HCT116 (cell line): ENCODE data around the gene TTLL11. TPM values are rescaled to one million over a fixed set of nuclear protein-coding genes. Genes with fewer than 3 reads are reported as not detected.

Source experiments
- ATAC-seq: fragments of 200-7000 bp; cut with Tn5 transposase; 2 replicates; pipeline ENCODE4 v1.9.1; 2020; ENCODE audit warnings: mild to moderate bottlenecking, moderate library complexity
- BruUV-seq: library from RNA; stranded (reverse); fragments of 400-500 nt; replicated peaks from 2 replicates; lab custom pipeline; 2021; lab: Mats Ljungman, UMichigan
- CTCF ChIA-PET: fragments of 300-600 bp; sonication (Branson Sonifier 250); formaldehyde crosslinking; loops from one replicate; lab custom pipeline; 2021; ENCODE audit warnings: antibody characterized with exemption; lab: Charles Lee
- POLR2A ChIA-PET: fragments of 300-600, 350-600 bp; sonication (Branson Sonifier 250); formaldehyde crosslinking; loops from one replicate; lab custom pipeline; 2021; ENCODE audit warnings: antibody characterized with exemption; lab: Charles Lee
- RAD21 ChIA-PET, 2 experiments: fragments of 300-600 bp; sonication (Branson Sonifier 250); formaldehyde crosslinking; loops; one replicate each; lab custom pipeline; 2023; ENCODE audit warnings: low total read pairs in 2 of 2; ENCODE audit not compliant: uncharacterized antibody in 2 of 2, unreplicated experiment in 2 of 2, low non-redundant PET in 1 of 2; lab: Charles Lee
- DNase-seq: peaks from one replicate; pipeline ENCODE4 v3.0.0-alpha.2; 2010; ENCODE audit warnings: low read depth, low spot score
- H2AFZ ChIP-seq: fragments of 200-600 bp; shearing (Covaris generic), sonication (generic); 2 replicates; pipeline ENCODE4 v1.6.1; 2017; ENCODE audit warnings: low read depth, mixed run types, mixed read lengths, antibody characterized with exemption, low read length; ENCODE audit not compliant: poor library complexity, severe bottlenecking
- H3K27ac ChIP-seq: 2 replicates; pipeline ENCODE4 v1.5.1; 2012; ENCODE audit warnings: low read depth, low read length
- H3K27me3 ChIP-seq: fragments of 200-600 bp; sonication (generic); 2 replicates; pipeline ENCODE4 v1.6.1; 2016; ENCODE audit warnings: mixed run types, low read length, mixed read lengths; ENCODE audit not compliant: insufficient read depth
- H3K36me3 ChIP-seq, 2 experiments: fragments of 200-500 bp in 1 of 2; fragments of 200-600 bp in 1 of 2; sonication (Bioruptor generic) in 1 of 2; sonication (generic) in 1 of 2; 2 replicates each; pipeline versions ENCODE4 v1.5.1 to v1.6.1; 2014 to 2016; ENCODE audit warnings: low read length in 2 of 2, inconsistent platforms in 1 of 2, mixed read lengths in 1 of 2, mixed run types in 1 of 2; ENCODE audit not compliant: insufficient read depth in 2 of 2, control insufficient read depth in 1 of 2
- H3K4me1 ChIP-seq, 2 experiments: fragments of 200-600 bp in 1 of 2; sonication (generic) in 1 of 2; 2 replicates each; pipeline versions ENCODE4 v1.5.1 to v1.6.1; 2012 to 2017; ENCODE audit warnings: low read length in 2 of 2, inconsistent platforms in 1 of 2, mild to moderate bottlenecking in 1 of 2, mixed read lengths in 1 of 2, mixed run types in 1 of 2, moderate library complexity in 1 of 2; ENCODE audit not compliant: insufficient read depth in 2 of 2, control insufficient read depth in 1 of 2
- H3K4me2 ChIP-seq: fragments of 200-600 bp; sonication (generic); 2 replicates; pipeline ENCODE4 v1.6.1; 2017; ENCODE audit warnings: mixed run types, low read length, mixed read lengths
- H3K4me3 ChIP-seq, 2 experiments: fragments of 200-600 bp in 1 of 2; sonication (generic) in 1 of 2; replicated peaks in 1 of 2; 2 replicates each; pipeline ENCODE4 v1.5.1; 2011 to 2016; ENCODE audit warnings: low read length in 2 of 2, control low read depth in 1 of 2, low read depth in 1 of 2, mild to moderate bottlenecking in 1 of 2, mixed read lengths in 1 of 2, mixed run types in 1 of 2
- H3K79me2 ChIP-seq: fragments of 200-600 bp; sonication (generic); 2 replicates; pipeline ENCODE4 v1.6.1; 2017; ENCODE audit warnings: mild to moderate bottlenecking, mixed run types, low read length, moderate library complexity, mixed read lengths; ENCODE audit not compliant: insufficient read depth
- H3K9ac ChIP-seq: fragments of 200-600 bp; sonication (generic); 2 replicates; pipeline ENCODE4 v1.6.1; 2016; ENCODE audit warnings: low read length, mixed read lengths
- H3K9me2 ChIP-seq: fragments of 200-600 bp; sonication (generic), shearing (Covaris generic); 2 replicates; pipeline ENCODE4 v1.6.1; 2017; ENCODE audit warnings: mixed run types, mild to moderate bottlenecking, moderate library complexity; ENCODE audit not compliant: insufficient read depth
- H3K9me3 ChIP-seq, 2 experiments: fragments of 200-500 bp in 1 of 2; fragments of 200-600 bp in 1 of 2; sonication (Bioruptor generic) in 1 of 2; sonication (generic) in 1 of 2; 2 replicates each; pipeline ENCODE4 v1.6.1; 2014 to 2017; ENCODE audit warnings: low read length in 2 of 2, mixed read lengths in 2 of 2, inconsistent platforms in 1 of 2, low read depth in 1 of 2, mild to moderate bottlenecking in 1 of 2, mixed run types in 1 of 2, moderate library complexity in 1 of 2; ENCODE audit not compliant: control insufficient read depth in 1 of 2, insufficient read depth in 1 of 2
- H4K20me1 ChIP-seq: fragments of 200-600 bp; sonication (generic), shearing (Covaris generic); 2 replicates; pipeline ENCODE4 v1.6.1; 2017; ENCODE audit warnings: mixed run types, mild to moderate bottlenecking, moderate library complexity; ENCODE audit not compliant: insufficient read depth
- CBX3 ChIP-seq: IDR thresholded peaks from 2 replicates; pipeline ENCODE4 v1.6.1; 2012; ENCODE audit warnings: low read depth
- CEBPB ChIP-seq: IDR thresholded peaks from 2 replicates; pipeline ENCODE4 v1.6.1; 2012; ENCODE audit warnings: low read depth
- EGR1 ChIP-seq: IDR thresholded peaks from 2 replicates; pipeline ENCODE4 v1.6.1; 2012; ENCODE audit warnings: low read depth
- ELF1 ChIP-seq: IDR thresholded peaks from 2 replicates; pipeline ENCODE4 v1.6.1; 2012; ENCODE audit warnings: low read depth, borderline replicate concordance
- EZH2phosphoT487 ChIP-seq: fragments of 200-600 bp; IDR thresholded peaks from 2 replicates; pipeline ENCODE4 v1.6.1; 2018; ENCODE audit warnings: antibody characterized with exemption, borderline replicate concordance
- FOSL1 ChIP-seq: IDR thresholded peaks from 2 replicates; pipeline ENCODE4 v1.6.1; 2012; ENCODE audit warnings: low read depth
- JUND ChIP-seq: IDR thresholded peaks from 2 replicates; pipeline ENCODE4 v1.6.1; 2012
- POLR2AphosphoS5 ChIP-seq: IDR thresholded peaks from 2 replicates; pipeline ENCODE4 v1.6.1; 2011; ENCODE audit warnings: mild to moderate bottlenecking, low read depth, low read length, moderate library complexity
- RAD21 ChIP-seq: IDR thresholded peaks from 2 replicates; pipeline ENCODE4 v1.6.1; 2012; ENCODE audit warnings: low read depth, mild to moderate bottlenecking
- SIN3A ChIP-seq: IDR thresholded peaks from 2 replicates; pipeline ENCODE4 v1.6.1; 2012; ENCODE audit warnings: low read depth
- SP1 ChIP-seq: IDR thresholded peaks from 2 replicates; pipeline ENCODE4 v1.6.1; 2012; ENCODE audit warnings: low read depth
- SRF ChIP-seq: IDR thresholded peaks from 2 replicates; pipeline ENCODE4 v1.6.1; 2012; ENCODE audit warnings: low read depth
- TCF7L2 ChIP-seq: IDR thresholded peaks from 2 replicates; pipeline ENCODE4 v1.7.0; 2011; ENCODE audit warnings: borderline replicate concordance, inconsistent platforms; ENCODE audit not compliant: insufficient read depth, insufficient read length; ENCODE audit errors: extremely low read depth
- ZFX ChIP-seq: fragments of 450-650 bp; IDR thresholded peaks from 2 replicates; pipeline ENCODE4 v1.6.1; 2017
- ZNF274 ChIP-seq: fragments of 200-500 bp; sonication (Bioruptor generic); IDR thresholded peaks from 2 replicates; pipeline ENCODE4 v1.6.1; 2014; ENCODE audit warnings: mild to moderate bottlenecking, low read depth, low read length, inconsistent platforms
- intact Hi-C: fragments of 100-400 bp; cut with micrococcal nuclease; formaldehyde crosslinking; loops from 2 replicates; pipeline ENCODE4 v1.10.0; 2022
- total RNA-seq: library from RNA; stranded (reverse); gene quantifications from one replicate; pipeline ENCODE4 v1.2.1, GENCODE V29; 2021; ENCODE audit not compliant: unreplicated experiment
- TF ChIP-seq, protein P1 (sequence below): IDR thresholded peaks from 2 replicates; pipeline ENCODE4 v1.6.1; 2012
- TF ChIP-seq, protein P2 (sequence below): IDR thresholded peaks from 2 replicates; pipeline ENCODE4 v1.6.1; 2011; ENCODE audit warnings: mild to moderate bottlenecking, low read length, moderate library complexity; ENCODE audit not compliant: insufficient replicate concordance; ENCODE audit errors: extremely low read depth

The TTLL11 gene
- total RNA-seq, 1 experiment from 2014 or later = 2.2 TPM

DNA sequence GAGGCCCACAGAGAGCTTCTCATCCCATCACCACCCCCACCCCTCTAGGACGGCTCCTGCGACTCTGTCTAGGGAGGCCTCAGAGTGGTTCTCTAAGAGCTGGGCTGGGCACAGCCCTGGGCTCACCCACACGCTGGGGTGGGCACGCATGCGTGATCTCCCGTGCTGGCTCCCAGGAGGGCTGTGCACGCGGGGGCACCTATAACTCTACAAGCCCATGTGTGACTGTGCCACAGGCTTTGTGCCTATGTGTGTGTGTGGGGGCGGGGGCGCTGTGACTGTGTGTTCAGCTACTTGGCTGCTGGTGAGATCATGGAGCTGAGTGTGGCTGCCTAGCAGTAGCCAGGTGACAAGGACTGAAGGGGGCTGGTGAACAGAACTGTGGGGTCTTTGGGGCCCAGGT lies 34.3 kb upstream of the TTLL11 start:
- Histone ChIP-seq H4K20me1 (no peaks in the 10 kb centered on the region), H3K9me3 (no peaks in the 10 kb centered on the region), H3K79me2 (no peaks in the 10 kb centered on the region), H3K4me2 (no peak overlapping the region), H3K4me1 (peaks cover 0 to 12% of the 10 kb centered on the region in 2 experiments; a peak in 1 of 4 replicates), H3K36me3 (no peaks in the 10 kb centered on the region), H3K27me3 (no peaks in the 10 kb centered on the region), H3K9me2 (no peaks in the 10 kb centered on the region), H3K27ac (no peak overlapping the region), H2AFZ (no peak overlapping the region), H3K9ac (no peak overlapping the region), H3K4me3 (no peak overlapping the region)
- ATAC-seq = no peak
- ChIA-PET RAD21 (no interaction called here), POLR2A (no interaction called here), CTCF (interaction anchor here (8.5 to 9.5 kb wide), 2 partner anchors 29 to 223 kb away, joined by 169 to 229 read pairs; no protein-coding TSS in a partner anchor)
- TF ChIP-seq ELF1 (no peak), EGR1 (no peak), SP1 (no peak), JUND (no peak), ZFX (no peak), CEBPB (no peak), RAD21 (no peak), POLR2AphosphoS5 (no peak), EZH2phosphoT487 (no peak), SIN3A (no peak), ZNF274 (no peak), SRF (no peak), TCF7L2 (no peak), FOSL1 (no peak), CBX3 (no peak)
- TF ChIP-seq, protein P1, sequence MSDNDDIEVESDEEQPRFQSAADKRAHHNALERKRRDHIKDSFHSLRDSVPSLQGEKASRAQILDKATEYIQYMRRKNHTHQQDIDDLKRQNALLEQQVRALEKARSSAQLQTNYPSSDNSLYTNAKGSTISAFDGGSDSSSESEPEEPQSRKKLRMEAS = no peak
- TF ChIP-seq, protein P2, sequence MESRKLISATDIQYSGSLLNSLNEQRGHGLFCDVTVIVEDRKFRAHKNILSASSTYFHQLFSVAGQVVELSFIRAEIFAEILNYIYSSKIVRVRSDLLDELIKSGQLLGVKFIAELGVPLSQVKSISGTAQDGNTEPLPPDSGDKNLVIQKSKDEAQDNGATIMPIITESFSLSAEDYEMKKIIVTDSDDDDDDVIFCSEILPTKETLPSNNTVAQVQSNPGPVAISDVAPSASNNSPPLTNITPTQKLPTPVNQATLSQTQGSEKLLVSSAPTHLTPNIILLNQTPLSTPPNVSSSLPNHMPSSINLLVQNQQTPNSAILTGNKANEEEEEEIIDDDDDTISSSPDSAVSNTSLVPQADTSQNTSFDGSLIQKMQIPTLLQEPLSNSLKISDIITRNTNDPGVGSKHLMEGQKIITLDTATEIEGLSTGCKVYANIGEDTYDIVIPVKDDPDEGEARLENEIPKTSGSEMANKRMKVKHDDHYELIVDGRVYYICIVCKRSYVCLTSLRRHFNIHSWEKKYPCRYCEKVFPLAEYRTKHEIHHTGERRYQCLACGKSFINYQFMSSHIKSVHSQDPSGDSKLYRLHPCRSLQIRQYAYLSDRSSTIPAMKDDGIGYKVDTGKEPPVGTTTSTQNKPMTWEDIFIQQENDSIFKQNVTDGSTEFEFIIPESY = no peak
- no peak for DNase-seq
- no TSS peak for BruUV-seq
- intact Hi-C loops = loop anchor here (10.0 kb wide), 1 partner anchor 1227 kb away; the partner anchor contains the start of gene CRB2
